IPS-20b (cell line): ENCODE data around the gene ATP5F1E.
A peak's percentile ranks its signal among the peaks of the same experiment; 100 is the strongest.

Experiments used
- H3K27ac ChIP-seq: one replicate; pipeline ENCODE4 v1.5.1; 2013; ENCODE audit warnings: low read length
- H3K27me3 ChIP-seq: 2 replicates; pipeline ENCODE4 v1.6.1; 2013; ENCODE audit warnings: mild to moderate bottlenecking, low read length, inconsistent platforms; ENCODE audit not compliant: insufficient read depth
- H3K36me3 ChIP-seq: 2 replicates; pipeline ENCODE4 v1.6.1; 2013; ENCODE audit warnings: low read depth, mild to moderate bottlenecking, inconsistent platforms, low read length, moderate library complexity; ENCODE audit not compliant: insufficient read depth
- H3K4me1 ChIP-seq: 2 replicates; pipeline ENCODE4 v1.6.1; 2013; ENCODE audit warnings: mild to moderate bottlenecking, control low read depth, inconsistent platforms, low read length, moderate library complexity; ENCODE audit not compliant: insufficient read depth
- H3K4me3 ChIP-seq: 2 replicates; pipeline ENCODE4 v1.5.1; 2013; ENCODE audit warnings: mild to moderate bottlenecking, low read length, inconsistent platforms
- H3K9ac ChIP-seq: 2 replicates; pipeline ENCODE4 v1.6.1; 2013; ENCODE audit warnings: low read depth, mild to moderate bottlenecking, inconsistent platforms, low read length, moderate library complexity
- H3K9me3 ChIP-seq: 2 replicates; pipeline ENCODE4 v1.6.1; 2013; ENCODE audit warnings: mild to moderate bottlenecking, low read depth, low read length, inconsistent platforms; ENCODE audit not compliant: insufficient read depth

ATP5F1E gene

DNA sequence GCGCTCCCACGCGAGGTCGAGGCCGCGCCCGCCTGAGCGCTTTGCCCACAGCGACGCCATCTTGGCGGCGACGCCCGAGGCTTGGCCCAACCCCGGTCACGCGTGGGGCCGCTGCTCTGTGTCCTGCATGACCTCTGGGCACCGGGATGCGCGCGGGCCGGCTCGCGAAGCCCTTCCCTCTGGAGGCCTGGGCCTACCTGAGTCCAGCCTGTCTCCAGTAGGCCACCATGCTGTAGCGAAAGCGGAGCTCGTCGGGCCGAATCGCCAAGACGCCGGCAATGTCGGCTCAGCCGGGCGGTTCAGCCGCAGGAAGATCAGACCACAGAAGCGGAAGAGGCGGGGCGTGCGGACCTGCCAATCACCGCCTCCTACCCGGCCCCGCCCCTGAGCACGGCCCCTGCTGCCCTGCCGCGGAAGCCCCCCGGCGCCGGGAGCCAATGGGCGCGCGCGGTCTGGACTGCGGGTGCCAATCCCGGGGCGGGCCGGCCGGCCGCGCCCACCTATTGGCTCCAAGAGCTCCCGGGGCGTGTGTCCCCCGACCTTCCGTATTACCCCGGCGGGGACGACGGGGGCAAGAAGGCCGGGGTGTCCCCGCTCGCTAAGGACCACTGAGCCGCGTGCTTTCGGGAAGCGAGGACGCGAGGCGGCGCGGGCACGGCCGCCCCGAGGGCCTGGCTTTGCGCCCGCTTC, at the start of gene ATP5F1E:
Gene ATP5F1E (minus strand): TSS at position 313 of the 690 bp plus-strand sequence. CDS start 84 bp downstream, at position 229.
- Histone ChIP-seq H3K36me3 (peaks cover 70% of the 10 kb centered on the region), H3K27me3 (peaks cover 48% of the 10 kb centered on the region), H3K27ac (peak within 1 kb of the TSS; percentile 66), H3K9me3 (no peaks in the 10 kb centered on the region), H3K4me3 (peak within 1 kb of the TSS; percentile 83), H3K9ac (peak within 1 kb of the TSS; percentile 92), H3K4me1 (peaks cover 7% of the 10 kb centered on the region; the same call in 1 of the 2 replicates)

DNA sequence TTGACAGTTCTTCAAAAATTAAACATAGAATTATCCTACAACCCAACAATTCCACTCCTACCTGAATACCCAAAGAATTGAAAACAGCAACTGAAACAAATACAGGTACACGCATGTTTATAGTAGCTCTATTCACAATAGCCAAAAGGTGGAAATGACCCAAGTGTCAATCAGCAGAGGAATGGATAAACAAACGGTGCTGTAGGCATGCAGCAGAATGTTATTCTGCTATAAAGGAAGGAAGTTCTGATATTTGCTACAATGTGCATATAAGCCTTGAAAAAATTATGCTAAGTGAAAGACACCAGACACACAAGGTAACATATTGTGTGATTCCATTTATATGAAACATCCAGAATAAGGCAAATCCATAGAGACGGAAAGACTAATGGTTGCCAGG, 48.9 kb upstream of the ATP5F1E start:
- no peaks in the 10 kb centered on the region for H3K36me3 ChIP-seq
- no peaks in the 10 kb centered on the region for H3K4me1 ChIP-seq
- H3K27ac ChIP-seq: no peak overlapping the region
- 0 out of 2 replicates have a peak, but pooled peaks cover 4% of the 10 kb centered on the region for H3K27me3 ChIP-seq
- H3K9me3 ChIP-seq: no peaks in the 10 kb centered on the region
- H3K4me3 ChIP-seq: no peak overlapping the region
- no peak overlapping the region for H3K9ac ChIP-seq

DNA sequence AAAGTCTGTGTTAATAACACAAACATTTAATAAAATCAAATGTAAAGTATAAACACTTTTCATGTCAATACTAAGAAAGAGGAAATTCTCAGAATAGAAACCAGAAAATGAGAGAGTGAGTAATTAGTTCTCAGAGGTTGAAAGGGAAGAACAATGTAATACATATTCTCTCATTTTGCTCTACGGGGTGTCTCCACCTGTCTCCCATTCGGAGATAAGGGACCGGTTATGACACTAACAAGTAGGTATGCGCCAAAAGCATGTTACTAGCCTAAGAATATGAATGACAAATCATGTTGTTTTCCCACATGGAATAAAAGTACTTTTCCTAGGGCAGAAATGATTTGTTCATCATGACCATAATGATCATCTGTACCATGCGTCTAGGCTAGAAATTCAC, 46.1 kb upstream of the ATP5F1E start:
- H3K4me1 ChIP-seq: no peaks in the 10 kb centered on the region; the same call in 1 of the 2 replicates
- H3K9me3 ChIP-seq: no peaks in the 10 kb centered on the region
- H3K9ac ChIP-seq: no peak overlapping the region
- no peaks in the 10 kb centered on the region for H3K36me3 ChIP-seq
- 0 out of 2 replicates have a peak, but pooled peaks cover 4% of the 10 kb centered on the region for H3K27me3 ChIP-seq
- H3K4me3 ChIP-seq: no peak overlapping the region
- H3K27ac ChIP-seq: no peak overlapping the region

DNA sequence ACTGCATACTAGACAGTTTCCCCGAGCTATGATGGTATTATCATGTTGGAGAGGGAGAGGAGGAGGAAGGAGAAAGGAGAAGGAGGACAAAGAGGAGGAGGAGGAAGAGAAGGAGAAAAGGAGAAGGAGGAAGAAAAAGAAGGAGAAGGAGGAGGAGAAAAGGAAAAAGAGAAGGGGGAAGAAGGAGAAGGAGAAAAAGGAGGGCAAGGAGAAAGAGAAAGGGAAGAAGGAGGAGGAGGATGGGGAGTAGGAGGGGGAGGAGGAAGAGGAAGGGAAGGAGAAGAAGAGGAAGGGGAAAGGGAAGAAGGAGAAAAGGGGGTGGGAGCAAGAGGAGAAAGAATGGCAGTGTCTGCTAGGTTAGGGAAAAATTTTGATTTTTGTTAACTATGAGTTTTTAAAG, 45.6 kb upstream of the ATP5F1E start:
- no peak overlapping the region for H3K27ac ChIP-seq
- no peak overlapping the region for H3K9ac ChIP-seq
- H3K4me3 ChIP-seq: no peak overlapping the region
- H3K27me3 ChIP-seq: 0 out of 2 replicates have a peak, but pooled peaks cover 4% of the 10 kb centered on the region
- H3K36me3 ChIP-seq: no peaks in the 10 kb centered on the region
- no peaks in the 10 kb centered on the region for H3K9me3 ChIP-seq
- H3K4me1 ChIP-seq: no peaks in the 10 kb centered on the region; the same call in 1 of the 2 replicates

DNA sequence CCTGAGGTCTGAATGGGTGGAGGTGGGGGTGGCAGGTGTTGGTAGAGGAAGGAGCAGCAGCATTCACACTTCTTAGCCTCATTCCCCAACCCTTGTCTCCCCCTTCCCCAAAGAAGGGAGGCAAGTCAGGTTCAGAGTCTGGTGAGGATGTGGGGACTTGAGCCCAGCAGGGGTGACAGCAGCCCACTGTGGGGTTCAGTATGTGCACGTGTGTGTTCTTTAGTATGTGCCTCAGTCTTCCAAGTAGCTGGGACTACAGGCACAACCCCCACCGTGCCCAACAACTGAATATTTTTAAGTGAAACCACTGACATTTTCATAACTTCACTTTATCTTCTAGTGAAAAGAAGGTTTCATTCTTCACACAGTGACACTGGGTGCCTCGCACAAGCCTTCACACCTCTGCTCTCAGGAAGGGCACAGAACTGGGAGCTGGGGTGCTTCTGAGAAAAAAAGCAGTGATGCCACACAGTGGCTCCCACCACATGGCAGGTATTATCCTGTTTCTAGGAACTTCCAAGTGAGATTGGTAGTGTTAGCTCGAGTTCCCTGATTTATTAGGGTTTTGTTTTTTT, 43.9 kb upstream of the ATP5F1E start:
- Histone ChIP-seq H3K27me3 (0 out of 2 replicates have a peak, but pooled peaks cover 4% of the 10 kb centered on the region), H3K27ac (no peak overlapping the region), H3K4me3 (no peak overlapping the region), H3K9ac (no peak overlapping the region), H3K4me1 (no peaks in the 10 kb centered on the region; the same call in 1 of the 2 replicates), H3K36me3 (no peaks in the 10 kb centered on the region), H3K9me3 (no peaks in the 10 kb centered on the region)

DNA sequence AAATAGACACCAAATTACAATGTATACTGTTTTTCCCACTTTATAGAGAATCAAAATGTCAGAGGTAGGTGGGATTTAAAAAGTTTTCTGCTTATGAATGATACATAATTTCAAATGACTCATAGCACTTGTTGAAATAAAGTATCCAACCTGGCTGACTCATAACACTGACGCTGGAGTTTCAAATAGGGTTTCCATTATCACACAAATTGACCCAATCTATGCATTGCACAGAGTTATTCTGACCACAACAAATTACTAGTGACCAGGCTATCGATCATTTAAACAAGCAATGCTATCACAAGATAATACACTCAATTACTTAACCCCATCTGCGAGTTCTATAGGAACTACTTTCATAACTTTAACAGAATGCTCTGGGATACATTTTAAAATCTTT, 42.3 kb upstream of the ATP5F1E start:
- Histone ChIP-seq H3K36me3 (no peaks in the 10 kb centered on the region), H3K9ac (no peak overlapping the region), H3K27me3 (0 out of 2 replicates have a peak, but pooled peaks cover 4% of the 10 kb centered on the region), H3K4me3 (no peak overlapping the region), H3K27ac (no peak overlapping the region), H3K4me1 (no peaks in the 10 kb centered on the region; the same call in 1 of the 2 replicates), H3K9me3 (no peaks in the 10 kb centered on the region)

DNA sequence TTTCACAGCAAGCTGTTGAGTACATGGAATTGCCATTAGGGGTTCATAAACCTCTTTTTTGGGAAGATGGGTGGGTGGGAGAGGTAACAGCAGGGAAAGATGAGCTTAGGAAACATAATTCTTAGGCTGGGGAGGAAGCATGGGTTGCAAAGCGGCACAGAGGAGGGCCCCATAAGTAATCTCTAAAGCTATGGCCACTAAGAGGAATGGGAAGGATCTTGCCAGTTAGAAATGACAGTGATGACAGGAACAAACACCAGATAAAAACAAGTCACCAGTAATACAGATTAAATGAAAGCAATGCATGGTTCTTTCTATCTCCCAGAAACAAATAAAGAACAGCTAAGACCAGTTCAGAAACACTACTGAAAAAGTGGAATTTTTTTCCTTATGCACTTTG, 41.4 kb upstream of the ATP5F1E start:
- no peak overlapping the region for H3K9ac ChIP-seq
- no peaks in the 10 kb centered on the region for H3K36me3 ChIP-seq
- 0 out of 2 replicates have a peak, but pooled peaks cover 4% of the 10 kb centered on the region for H3K27me3 ChIP-seq
- no peak overlapping the region for H3K27ac ChIP-seq
- H3K9me3 ChIP-seq: no peaks in the 10 kb centered on the region
- no peaks in the 10 kb centered on the region; the same call in 1 of the 2 replicates for H3K4me1 ChIP-seq
- no peak overlapping the region for H3K4me3 ChIP-seq

DNA sequence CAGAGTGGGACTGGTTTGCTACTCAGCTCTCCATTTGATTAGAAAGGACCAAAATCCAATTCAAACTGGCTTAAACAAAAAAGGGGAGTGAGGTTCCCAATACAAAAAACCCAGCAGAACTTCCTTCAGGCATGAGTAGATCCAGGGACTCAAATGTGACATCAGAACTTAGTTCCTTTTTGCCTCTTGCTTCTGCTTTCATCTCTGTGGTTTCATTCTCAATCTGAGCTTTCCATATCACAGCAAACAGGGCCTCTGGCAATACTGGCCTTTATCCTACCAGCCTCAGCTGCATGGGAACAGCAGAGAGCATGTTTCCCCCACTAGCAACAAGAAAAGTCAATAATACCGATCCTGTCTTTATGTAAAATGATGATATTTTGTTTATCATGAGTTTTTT, 39.1 kb upstream of the ATP5F1E start:
- H3K4me3 ChIP-seq: no peak overlapping the region

DNA sequence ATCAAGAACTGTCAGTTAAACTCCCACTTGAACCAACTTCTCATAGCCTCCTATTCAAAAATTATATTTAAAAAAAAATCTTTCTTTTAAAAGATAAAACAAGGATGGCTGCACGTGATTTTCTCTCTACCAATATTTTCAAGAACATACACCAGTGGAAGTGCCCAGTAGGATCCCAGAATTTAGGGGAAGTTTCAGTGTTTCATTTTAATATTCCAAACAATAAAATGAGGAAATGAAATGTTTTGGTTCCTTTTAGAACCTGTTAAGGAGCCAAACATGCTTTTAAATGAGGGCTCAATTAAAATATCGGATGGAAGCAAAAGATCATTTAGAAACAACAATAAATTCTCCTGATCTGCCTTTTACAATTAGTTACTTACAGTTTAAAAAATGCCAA, 36.9 kb upstream of the ATP5F1E start:
- no peak overlapping the region for H3K9ac ChIP-seq
- H3K4me1 ChIP-seq: no peaks in the 10 kb centered on the region
- no peak overlapping the region for H3K27ac ChIP-seq
- H3K36me3 ChIP-seq: no peaks in the 10 kb centered on the region
- no peak overlapping the region for H3K4me3 ChIP-seq
- no peaks in the 10 kb centered on the region for H3K27me3 ChIP-seq
- no peaks in the 10 kb centered on the region for H3K9me3 ChIP-seq

More for the DNA sequence above, 39.1 kb upstream of the ATP5F1E start:
- no peaks in the 10 kb centered on the region for H3K36me3 ChIP-seq
- H3K9me3 ChIP-seq: no peaks in the 10 kb centered on the region
- H3K27ac ChIP-seq: no peak overlapping the region
- no peaks in the 10 kb centered on the region; the same call in 1 of the 2 replicates for H3K4me1 ChIP-seq
- H3K27me3 ChIP-seq: no peaks in the 10 kb centered on the region
- no peak overlapping the region for H3K9ac ChIP-seq

DNA sequence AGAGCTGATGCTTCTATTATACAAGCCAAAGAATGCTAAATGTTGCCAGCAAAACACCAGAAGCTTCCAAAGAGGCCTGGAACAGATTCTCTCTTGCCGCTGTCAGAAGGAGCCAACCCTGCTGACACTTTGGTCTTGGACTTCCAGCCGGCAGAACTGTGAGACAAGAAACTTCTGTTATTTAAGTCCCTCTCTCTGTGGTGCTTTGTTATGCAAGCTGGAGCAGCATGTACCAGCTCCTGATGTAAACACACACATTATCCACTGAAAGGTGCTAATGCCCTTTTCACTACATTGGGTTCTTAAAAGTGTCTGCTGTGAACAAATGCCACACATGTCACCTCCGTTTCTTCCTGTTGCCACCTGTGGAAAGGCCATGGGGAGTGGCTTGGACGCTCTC, 36.4 kb upstream of the ATP5F1E start:
- Histone ChIP-seq H3K9me3 (no peaks in the 10 kb centered on the region), H3K27me3 (no peaks in the 10 kb centered on the region), H3K9ac (no peak overlapping the region), H3K4me1 (no peaks in the 10 kb centered on the region), H3K27ac (no peak overlapping the region), H3K36me3 (no peaks in the 10 kb centered on the region), H3K4me3 (no peak overlapping the region)

DNA sequence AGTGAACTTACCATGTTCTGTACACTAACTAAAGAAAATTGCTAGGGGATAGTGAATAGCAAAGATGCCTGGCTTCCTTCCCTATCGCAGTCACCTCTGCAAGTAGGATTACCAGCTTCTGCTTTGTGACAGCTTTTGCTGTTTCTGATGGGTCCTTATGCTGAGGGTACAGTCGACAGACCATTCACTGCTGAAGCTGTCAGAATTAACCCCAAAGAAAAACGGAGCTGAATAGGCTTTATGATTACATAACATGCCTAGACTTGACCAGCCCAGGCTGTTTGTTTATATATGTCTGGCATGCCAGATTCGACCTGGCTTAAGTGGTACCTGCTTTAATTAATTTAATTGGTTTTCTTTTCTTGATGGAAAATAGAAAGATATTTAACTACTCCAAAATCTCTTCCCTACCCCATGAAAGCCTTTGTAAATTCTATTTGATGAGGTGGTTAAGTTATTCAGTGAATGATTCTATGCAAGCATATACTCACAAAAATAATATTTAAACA, 32.1 kb upstream of the ATP5F1E start:
- Histone ChIP-seq H3K27ac (no peak overlapping the region), H3K36me3 (no peaks in the 10 kb centered on the region), H3K9ac (no peak overlapping the region), H3K27me3 (no peaks in the 10 kb centered on the region), H3K9me3 (no peaks in the 10 kb centered on the region), H3K4me1 (no peaks in the 10 kb centered on the region), H3K4me3 (no peak overlapping the region)
